Middle frontal gyrus (tissue), 1 donor: Measurements from ENCODE around the gene HOXC10.

Experiments used
- DNase-seq: peaks from one replicate; pipeline ENCODE4 v3.0.0-alpha.2; 2015; ENCODE audit warnings: low spot score; ENCODE audit errors: extremely low spot score

Gene HOXC10

GRCh38 chr12:54002278-54002914 lies 17.4 kb downstream of the HOXC10 start:
- DNase-seq: no peak

DNA sequence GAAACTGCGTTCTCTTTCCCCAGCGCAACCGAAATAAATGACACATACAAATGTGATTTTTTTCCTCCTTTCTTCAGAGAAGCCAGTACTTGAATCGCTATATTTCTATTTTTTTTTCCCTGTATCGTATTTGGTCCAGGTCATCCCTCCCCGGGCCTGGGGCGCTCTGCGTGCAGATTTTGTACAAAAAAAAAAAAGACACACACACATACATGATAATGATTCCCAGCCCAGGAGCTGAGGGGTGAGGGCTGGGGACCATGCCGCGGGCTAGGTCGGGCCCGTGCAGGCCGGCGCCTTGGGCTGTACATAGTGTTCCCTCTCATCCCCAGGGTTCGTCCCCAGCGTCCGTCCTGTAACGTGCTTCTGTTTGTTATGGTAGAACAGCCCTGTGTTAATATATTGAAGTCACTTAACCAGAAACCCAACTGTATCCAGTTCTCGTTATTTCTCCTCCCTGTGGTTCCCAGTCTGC lies 18.0 kb downstream of the HOXC10 start:
- DNase-seq: no peak

GRCh38 chr12:54003625-54004024 lies 18.7 kb downstream of the HOXC10 start:
- DNase-seq: no peak

GRCh38 chr12:54004063-54004840 lies 19.3 kb downstream of the HOXC10 start:
- no peak for DNase-seq

DNA sequence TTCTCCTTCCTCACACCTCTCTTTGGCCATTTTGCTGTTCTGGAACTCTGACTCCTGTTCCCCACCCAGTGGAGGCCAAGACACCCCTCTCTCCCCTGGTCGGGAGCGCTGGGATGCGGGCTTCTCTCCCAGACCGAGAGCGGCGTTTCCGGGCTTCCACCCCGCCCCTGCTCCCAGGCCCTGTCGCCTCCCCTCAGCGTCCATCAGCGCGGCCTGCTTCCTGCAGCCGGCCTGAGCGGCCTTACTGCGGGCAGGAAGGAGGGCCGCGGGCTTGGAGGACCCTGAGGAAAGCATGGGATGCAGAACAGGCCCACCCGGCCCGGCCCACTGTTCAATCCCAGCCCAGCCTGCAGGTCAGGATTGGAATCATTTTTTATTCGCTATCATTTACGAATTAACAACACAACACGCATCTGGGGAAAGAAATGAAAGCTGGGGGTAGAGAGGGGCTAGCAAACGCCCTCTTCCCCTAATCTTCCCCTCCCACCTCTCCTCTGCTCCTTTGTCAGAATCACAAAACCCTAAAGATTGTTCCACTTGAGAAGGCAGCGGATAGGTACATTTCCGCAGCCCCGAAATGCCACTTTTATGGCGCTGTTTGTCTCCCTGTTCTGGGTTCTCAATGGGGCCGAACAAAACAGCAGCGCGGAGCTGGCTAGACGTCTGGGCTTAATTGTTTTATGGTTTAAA lies 20.0 kb downstream of the HOXC10 start:
- no peak for DNase-seq

DNA sequence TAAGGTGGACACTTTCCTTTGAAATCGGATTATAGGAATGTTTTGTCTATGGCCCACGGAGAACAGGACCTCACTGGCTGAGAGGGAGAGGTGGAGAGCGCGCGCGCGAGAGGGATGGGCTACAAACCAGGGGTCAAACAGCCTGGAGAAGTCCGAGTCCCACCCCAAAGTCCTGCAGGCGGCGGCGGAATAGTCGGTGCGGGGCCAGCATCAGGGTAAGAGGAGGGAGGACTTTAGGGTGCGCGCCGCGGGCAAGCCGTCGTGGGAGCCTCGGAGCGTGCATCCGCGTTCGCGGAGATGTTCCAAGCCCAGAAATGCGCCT lies 20.5 kb downstream of the HOXC10 start:
- DNase-seq: no peak

- peak; percentile 55 for DNase-seq
Measured at GRCh38 chr12:54005853-54006558, 21.1 kb downstream of the HOXC10 start.

GRCh38 chr12:54006559-54007220 lies 21.7 kb downstream of the HOXC10 start:
- no peak for DNase-seq

DNA sequence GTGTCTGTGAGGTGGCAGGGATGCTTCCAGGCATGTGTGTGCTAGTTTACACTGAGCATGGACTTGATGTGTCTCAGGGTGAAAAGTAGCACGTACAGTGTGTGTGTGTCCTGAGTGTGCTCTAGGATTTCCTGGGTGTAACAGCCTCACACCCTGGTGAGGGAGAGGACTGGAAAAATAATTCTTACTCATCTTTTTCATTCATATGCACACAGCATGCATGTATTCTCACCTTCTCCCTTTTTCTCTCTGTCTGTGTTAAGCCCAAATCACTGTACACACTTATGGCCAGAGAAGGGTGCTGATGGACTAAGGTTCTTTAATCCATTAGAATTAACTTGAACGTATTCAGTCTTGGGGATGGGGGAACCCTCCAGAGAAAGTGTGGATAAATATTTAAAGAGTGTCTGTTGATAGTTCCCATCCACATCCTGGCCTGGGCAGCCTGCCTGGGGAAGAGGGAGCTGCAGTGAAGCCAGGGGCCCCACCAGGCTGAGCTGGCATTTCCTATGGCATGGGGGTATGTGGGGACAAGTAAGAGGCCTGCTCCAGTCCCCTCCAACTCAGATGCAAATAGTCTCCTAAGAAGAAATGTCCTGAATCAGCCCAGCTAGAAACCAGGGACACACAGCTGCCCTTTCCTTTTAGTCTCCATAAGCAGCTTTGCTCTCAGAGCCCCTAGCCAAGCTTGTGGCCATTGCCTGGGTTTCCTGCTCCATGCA lies 22.8 kb downstream of the HOXC10 start:
- no peak for DNase-seq

- no peak for DNase-seq
Measured at GRCh38 chr12:54008260-54008552, 23.3 kb downstream of the HOXC10 start.

DNA sequence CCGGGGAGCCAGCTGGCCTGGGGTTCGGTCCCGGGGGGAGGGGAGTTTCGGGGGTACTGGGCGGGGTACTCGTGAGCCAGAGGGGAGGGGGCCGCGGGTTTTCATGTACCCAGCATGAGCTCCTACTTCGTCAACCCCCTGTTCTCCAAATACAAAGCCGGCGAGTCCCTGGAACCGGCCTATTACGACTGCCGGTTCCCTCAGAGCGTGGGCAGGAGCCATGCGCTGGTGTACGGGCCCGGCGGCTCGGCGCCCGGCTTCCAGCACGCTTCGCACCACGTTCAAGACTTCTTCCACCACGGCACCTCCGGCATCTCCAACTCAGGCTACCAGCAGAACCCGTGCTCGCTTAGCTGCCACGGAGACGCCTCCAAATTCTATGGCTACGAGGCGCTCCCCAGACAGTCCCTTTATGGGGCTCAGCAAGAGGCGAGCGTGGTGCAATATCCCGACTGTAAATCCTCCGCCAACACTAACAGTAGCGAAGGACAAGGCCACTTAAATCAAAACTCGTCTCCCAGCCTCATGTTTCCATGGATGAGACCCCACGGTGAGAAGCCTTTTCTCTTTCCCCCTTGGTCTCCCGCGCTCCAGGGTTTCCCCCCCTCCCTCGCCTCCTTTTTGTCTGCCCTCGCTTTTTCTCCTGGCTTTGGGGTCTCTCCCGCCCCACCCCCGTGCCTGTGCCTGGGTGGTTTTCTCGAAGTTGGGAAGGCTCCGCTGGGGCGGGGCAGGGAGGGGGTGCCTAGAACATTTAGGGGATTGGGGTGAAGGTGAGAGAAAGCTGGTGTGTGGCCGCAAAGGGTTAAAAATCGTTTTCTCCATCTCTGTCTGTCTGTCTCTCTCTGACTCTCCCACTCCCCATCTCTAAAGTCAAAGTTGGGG lies 24.5 kb downstream of the HOXC10 start:
- DNase-seq: no peak

- no peak for DNase-seq
Measured at GRCh38 chr12:54010053-54010971, 25.4 kb downstream of the HOXC10 start.

DNA sequence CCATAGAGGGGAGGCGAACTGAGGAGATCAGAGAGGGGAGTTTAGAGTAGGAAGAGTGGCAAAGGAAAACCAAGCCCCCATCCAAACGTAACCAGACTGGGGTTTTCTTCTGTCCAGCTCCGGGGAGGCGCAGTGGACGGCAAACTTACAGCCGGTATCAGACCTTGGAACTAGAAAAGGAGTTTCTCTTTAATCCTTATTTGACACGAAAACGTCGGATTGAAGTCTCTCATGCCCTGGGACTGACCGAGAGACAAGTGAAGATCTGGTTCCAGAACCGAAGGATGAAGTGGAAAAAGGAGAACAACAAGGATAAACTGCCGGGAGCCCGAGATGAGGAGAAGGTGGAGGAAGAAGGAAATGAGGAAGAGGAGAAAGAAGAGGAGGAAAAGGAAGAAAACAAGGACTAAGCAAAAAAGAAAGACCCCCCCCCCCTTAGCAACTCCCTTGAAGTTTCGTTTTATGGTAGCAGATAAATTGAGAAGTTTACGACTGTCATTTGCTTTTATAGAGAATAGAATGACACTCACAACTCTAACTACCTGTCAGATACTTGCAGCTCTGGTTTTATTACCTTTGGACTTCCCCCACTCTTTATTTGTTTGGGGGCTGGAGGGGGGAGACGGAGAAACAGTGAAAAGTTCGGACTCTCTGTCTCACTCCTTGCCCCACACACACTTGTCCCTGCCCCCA lies 26.2 kb downstream of the HOXC10 start:
- no peak for DNase-seq

GRCh38 chr12:54011665-54012532 lies 27.0 kb downstream of the HOXC10 start:
- no peak for DNase-seq

DNA sequence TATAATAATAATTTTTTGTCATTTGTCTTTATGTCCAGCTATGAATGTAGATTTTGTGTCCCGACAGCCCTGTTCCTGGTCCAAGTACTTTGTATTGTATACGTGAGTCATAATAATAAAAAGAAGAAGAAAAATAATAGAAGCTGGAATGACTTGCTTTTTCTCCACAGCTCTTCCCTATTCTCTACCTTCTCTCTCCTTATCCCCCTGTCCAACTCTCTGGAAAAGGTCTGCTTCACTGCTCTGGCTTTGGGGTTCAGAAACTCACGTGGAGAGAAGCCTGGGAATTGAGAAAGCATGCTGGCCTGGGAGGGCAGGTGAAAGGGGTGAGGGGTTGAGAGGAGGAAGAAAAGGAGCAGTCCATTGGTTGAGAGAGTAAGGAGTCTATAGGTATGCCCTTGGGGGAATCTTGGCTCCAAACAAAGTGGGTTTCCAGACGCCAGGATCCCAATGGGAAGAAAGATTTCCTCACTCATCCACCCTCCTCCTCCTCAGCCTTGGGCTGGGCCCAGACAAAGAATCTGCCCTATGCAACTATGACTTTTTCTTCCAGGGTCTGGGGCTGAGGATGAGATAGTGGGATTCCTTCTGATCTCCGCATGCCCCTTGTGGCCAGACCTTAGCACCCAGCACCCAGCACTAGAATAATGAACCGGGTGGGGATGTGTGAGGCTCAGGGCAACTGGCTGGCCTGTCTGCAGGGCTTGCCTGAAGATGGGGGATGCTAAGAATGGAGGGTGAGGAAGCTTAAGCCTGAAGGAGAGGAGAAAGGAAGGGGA lies 27.9 kb downstream of the HOXC10 start:
- no peak for DNase-seq

- DNase-seq: no peak
Measured at GRCh38 chr12:54014377-54015017, 29.6 kb downstream of the HOXC10 start.
